GM19025 (cell line): ENCODE results near the gene SRRM3.
"Not testable (repeated sequence)": the region's sequence is repeated elsewhere in the genome, so short reads cannot be mapped to it uniquely, and the experiment has no call there.

Experiments used
- ATAC-seq: cut with Tn5 transposase; IDR thresholded peaks from one replicate; pipeline ENCODE4 v1.9.1; 2021; ENCODE audit warnings: mild to moderate bottlenecking, low read depth, moderate library complexity; ENCODE audit not compliant: unreplicated experiment

The SRRM3 gene

GRCh38 chr7:76304888-76305375 is 103.2 kb downstream of the SRRM3 start:
- ATAC-seq, result no peak

GRCh38 chr7:76308874-76309273 is 107.2 kb downstream of the SRRM3 start:
- not testable (repeated sequence) for ATAC-seq

- ATAC-seq, result not testable (repeated sequence)
Observed at GRCh38 chr7:76309341-76310101, 107.8 kb downstream of the SRRM3 start.

GRCh38 chr7:76310102-76310957 is 108.6 kb downstream of the SRRM3 start:
- no peak for ATAC-seq

GRCh38 chr7:76311838-76312237 is 110.1 kb downstream of the SRRM3 start:
- not testable (repeated sequence) for ATAC-seq

- no peak for ATAC-seq
Observed at GRCh38 chr7:76314042-76314721, 112.5 kb downstream of the SRRM3 start.

GRCh38 chr7:76314740-76315139 is 113.0 kb downstream of the SRRM3 start:
- ATAC-seq, result not testable (repeated sequence)

GRCh38 chr7:76315364-76315763 is 113.7 kb downstream of the SRRM3 start:
- ATAC-seq, result no peak

- ATAC-seq, result no peak
Observed at GRCh38 chr7:76316984-76317781, 115.5 kb downstream of the SRRM3 start.

GRCh38 chr7:76317782-76318487 is 116.2 kb downstream of the SRRM3 start:
- peak; percentile 90 for ATAC-seq

- ATAC-seq, result peak; percentile 33
Observed at GRCh38 chr7:76318488-76319353, 117.0 kb downstream of the SRRM3 start.

- no peak for ATAC-seq
Observed at GRCh38 chr7:76325092-76325491, 123.4 kb downstream of the SRRM3 start.

GRCh38 chr7:76325811-76326210 is 124.1 kb downstream of the SRRM3 start:
- no peak for ATAC-seq

GRCh38 chr7:76326646-76327233 is 125.0 kb downstream of the SRRM3 start:
- ATAC-seq, result no peak

- ATAC-seq, result no peak
Observed at GRCh38 chr7:76327610-76328009, 125.9 kb downstream of the SRRM3 start.

- no peak for ATAC-seq
Observed at GRCh38 chr7:76328389-76328788, 126.7 kb downstream of the SRRM3 start.

GRCh38 chr7:76329479-76329878 is 127.8 kb downstream of the SRRM3 start:
- no peak for ATAC-seq

GRCh38 chr7:76330261-76330660 is 128.6 kb downstream of the SRRM3 start:
- ATAC-seq, result no peak
